Measurements from ENCODE around the gene KNCN.

The KNCN gene

GRCh38 chr1:46543761-46544560 lies 7.5 kb downstream of the KNCN start:
- no peak for DNase-seq (ENCODE audit: low spot score)

DNA sequence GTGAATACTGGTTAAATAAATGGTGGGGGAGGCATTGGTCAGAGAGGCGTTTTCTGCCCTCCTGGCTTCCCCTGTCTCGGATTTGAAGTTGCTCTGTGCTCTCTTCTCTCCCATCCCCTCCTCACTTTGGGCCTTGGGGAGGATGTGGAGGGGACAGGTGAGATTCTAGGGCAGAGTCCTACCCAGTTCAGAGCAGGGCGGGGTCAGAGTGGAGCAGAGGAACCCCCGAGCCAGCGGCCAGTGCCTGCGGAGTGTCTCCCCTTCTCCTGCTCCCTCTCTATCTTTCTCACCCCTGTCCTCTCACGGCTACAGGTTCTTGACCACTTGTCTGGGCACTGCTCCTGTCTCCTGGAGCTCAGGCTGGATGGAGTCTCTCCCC lies 8.1 kb downstream of the KNCN start:
- no peak for DNase-seq (ENCODE audit: low spot score)

DNA sequence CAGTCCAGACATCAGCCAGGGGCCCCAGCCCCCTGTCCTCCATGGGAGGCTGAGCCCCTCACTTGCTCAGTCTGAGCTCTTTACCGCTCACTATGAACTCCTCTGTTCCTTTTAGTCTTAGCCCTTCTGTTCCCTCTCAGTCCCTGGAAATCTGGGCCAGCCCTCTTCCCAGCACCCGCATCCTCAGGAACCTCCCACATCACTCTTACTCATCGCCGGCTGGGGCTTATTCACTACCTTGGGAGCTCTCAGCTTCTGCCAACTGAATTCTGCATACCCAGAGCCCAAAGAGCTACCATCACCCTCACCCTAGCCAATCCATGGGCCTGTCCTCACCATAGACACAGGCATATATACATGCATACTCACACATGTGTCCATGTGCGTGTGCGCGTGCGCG lies 11.5 kb downstream of the KNCN start:
- DNase-seq (ENCODE audit: low spot score) = peak; percentile 91

DNA sequence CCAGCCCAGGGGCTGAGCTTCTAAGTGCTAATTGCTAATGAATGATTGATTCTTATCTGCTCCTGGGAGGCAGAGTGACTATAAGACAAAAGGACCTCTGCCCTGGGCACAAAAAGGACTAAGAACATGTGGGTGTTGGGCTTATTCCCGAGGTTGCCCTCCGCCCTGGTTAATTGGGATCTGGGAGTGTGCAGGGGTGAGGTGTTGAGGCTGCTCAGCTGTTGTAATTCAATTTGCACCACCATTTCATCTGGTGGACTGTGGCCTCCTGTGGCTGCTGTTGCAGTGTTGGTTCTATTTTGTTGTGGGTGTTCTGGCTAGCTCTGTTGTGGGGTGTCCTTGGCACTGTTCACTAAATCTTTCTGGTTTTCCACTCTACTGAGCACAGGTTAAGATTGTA lies 13.3 kb downstream of the KNCN start:
- DNase-seq (ENCODE audit: low spot score) = no peak

DNA sequence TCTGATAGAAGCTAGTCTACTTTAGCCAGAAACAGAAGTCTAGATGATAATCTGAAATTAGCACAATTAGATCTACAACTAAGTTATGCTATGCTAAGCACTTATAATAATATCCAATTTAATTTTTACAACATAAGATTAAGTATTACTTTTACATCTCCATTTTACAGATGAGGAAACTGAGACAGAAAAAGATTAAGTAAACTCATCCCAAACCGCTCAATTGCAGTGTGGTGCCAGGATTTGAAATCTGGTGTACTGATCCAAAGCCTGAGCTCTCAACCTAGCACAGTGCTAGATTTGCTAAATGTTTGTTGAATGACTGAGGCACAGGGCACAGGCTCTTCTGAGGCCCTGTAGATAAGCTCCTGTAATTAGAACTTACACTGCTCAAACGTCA lies 13.8 kb downstream of the KNCN start:
- DNase-seq (ENCODE audit: low spot score) = no peak

GRCh38 chr1:46536527-46536926 lies 14.9 kb downstream of the KNCN start:
- no peak for DNase-seq (ENCODE audit: low spot score)

DNA sequence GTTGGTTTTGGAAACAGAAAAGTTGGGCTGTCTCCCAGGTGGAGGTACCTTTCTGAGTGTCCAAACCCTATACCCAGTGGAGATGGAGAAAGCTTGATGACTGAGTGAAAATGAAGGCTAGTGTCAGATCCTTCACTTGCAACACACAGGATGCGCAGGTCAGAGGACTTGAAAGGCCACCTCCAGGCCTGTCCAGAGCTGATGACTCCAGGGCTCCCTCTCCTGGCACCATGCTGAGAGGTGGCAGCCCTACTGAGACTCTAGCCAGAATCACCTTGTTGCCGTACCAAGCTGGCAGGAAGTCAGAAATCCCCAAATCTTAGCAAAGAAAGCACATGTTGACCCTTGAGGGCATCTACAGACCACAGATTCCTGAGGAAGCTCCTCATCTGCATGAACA lies 16.4 kb downstream of the KNCN start:
- no peak for DNase-seq (ENCODE audit: low spot score)

DNA sequence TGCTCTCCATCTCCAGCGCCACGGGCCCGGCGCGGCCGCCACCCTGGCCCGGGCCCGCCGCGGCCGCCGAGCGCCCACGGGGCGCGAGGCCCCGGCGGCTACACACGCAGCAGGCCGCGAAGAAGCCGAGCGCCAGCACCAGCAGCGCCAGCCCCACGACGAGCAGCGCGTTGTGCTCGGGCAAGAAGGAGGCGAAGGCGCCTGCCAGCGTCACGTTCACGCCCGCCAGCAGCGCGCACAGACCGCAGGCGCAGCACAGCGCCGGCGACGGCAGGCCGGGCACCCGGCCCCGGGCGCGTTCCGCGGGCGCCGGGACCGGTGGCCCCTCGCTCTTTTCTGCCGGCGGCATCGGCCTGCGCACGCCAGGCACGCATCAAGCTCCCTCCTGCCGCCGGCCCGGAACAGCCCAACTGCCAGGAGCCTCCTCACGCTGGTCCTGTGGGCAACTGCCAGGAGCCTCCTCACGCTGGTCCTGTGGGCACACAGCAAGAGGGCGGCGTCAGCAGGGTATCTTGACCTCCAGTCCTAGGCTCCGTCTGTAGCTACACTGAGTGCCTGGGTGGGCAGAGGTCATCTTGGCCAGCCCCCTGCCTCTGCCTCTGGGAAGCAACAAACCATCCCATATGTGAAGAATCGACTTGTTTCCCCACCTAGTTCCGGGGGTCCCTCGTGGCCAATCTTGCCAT lies 18.1 kb downstream of the KNCN start:
- DNase-seq (ENCODE audit: low spot score) = peak; percentile 74

DNA sequence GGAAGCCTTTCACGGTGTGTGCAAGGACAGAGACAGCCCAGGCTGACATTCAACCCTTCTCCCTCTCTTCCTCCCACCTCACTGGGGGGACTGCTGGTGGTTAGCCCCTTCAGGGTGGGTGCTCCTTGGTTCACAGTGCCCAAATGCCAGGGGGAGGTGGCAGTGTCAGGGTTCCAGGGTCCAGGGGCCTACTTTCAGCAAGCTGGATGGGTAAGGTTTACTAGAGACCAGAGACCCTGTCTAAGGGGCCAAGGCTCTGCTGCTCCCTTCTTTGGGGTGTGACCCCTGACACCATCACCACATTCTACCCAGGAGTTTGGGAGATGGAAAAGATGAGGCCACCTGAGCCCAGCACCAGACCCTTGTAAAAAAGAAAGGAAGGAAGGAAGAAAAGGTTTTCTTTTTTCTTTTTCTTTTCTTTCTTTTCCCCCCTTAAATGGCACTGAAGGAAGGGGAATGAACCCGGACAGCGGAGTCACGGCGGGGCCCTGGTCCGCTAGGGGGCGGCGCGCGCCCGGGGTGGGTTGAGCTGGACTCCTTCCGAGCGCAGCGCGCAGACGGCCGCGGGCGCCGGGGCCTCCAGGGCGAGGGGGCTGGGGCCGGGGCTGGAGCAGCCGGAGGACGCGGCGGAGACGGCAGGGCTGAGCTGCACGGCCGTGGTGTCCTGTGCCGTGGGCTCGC lies 18.8 kb downstream of the KNCN start:
- peak; percentile 91 for DNase-seq (ENCODE audit: low spot score)

GRCh38 chr1:46532095-46532494 lies 19.4 kb downstream of the KNCN start:
- DNase-seq (ENCODE audit: low spot score) = no peak

DNA sequence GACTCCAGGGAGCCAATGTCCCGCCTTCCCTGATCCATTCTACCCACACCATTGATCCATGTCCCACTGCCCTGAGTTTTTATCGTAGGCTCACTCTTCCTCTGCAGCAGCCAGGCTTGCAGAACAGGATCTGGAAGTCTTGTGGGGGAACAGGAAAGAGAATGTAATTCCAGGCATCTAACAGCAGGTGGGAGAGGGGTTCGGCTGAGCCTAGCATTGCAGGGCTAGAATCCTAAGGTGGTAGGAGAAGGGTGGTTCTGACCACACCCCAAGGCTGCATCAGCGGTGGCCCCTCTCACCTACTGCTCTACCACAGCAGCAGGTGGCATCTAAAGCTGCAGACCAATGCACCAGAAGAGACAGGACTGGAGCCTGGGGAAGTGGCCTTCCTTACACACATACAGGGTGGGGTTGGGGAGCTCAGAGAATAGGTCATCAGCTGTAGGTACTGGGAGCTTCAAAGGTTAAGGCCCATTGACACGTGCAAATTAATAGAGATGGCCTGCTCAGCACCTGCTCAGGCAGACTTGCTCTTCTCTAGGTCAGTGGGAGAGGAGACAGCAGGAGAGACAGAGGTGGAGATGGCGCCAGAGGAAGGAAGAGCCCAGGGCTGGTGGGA lies 20.5 kb downstream of the KNCN start:
- DNase-seq (ENCODE audit: low spot score) = no peak

DNA sequence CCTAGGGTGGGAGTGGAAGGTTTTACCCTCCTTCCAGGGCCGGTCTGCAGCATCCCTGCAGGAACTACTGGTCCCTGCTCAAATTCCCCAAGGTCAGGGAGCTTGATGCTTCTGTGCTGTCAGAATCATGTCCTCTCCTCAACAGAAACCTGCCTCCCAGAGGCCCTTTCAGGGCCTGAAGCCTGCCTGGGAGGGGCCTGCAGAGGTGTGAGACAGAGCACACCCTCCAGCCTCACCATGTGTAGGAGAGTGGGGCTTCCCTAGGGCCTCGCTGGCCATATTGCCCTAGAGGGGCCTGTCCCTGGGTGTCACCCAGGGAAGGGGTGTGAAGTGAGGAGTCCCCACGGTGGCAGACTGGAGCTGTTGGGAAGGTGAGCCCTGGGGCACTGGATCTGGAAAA lies 21.1 kb downstream of the KNCN start:
- DNase-seq (ENCODE audit: low spot score) = no peak

DNA sequence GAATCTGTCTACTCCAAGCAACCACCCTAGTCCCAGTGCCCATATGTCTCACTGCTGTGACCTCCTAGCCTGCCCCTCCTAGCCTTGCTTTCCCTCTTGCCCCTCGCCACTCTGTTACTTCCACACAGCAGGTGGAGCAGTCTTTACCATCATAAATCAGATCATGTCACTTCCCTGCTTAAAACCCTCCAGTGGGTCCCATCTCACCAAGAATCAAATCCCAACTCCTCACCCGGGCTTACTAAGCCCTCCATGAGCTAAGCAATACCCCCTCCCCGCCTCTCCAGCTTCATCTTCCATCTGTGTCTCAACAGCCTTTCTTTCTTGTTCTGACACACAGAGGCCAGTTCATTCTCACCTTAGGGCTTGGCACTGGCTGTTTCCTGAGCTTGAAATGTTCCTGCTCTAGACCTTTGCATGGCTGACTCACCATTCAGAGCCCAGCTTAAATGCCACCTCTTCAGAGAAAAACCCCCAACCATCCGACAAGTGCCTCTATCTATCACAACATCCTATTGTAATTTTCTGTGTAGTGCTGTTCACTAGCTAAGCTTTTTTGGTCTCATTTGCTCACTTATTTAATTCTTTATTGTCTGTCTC lies 22.3 kb downstream of the KNCN start:
- no peak for DNase-seq (ENCODE audit: low spot score)

DNA sequence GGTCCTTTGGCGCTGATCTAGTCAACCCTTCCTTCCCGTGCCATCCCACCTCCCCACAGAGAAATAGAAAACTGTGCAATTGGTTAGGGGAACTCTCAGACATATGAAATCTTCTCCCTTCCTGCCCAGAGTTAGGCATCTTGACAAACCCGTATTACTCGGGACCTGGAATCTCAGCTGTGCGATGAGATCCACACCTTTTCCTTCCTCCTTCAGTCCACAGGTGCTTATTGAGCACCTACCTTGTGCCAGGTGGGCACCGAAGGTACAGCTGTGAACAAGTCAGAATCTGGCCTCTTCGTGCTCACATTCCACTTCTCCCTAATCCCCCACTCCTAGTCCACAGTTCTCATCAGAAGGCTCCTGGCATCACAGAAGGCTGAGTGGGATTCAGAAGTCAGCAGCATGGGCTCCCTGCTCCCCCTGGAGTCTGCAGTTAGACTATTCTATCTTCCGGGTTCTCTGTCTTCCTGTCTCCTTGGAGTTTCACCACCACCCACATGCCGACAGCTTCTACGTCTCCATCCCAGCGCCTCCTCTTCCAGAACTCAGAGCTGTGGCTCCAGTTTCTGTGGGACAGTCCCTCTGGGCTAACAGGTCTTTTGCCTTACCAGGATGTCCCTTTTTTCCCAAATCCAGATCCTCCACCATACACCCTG lies 23.0 kb downstream of the KNCN start:
- DNase-seq (ENCODE audit: low spot score) = no peak

GRCh38 chr1:46527474-46528296 lies 23.8 kb downstream of the KNCN start:
- peak; percentile 89 for DNase-seq (ENCODE audit: low spot score)

- no peak for DNase-seq (ENCODE audit: low spot score)
Measured at GRCh38 chr1:46526691-46527291, 24.7 kb downstream of the KNCN start.

DNA sequence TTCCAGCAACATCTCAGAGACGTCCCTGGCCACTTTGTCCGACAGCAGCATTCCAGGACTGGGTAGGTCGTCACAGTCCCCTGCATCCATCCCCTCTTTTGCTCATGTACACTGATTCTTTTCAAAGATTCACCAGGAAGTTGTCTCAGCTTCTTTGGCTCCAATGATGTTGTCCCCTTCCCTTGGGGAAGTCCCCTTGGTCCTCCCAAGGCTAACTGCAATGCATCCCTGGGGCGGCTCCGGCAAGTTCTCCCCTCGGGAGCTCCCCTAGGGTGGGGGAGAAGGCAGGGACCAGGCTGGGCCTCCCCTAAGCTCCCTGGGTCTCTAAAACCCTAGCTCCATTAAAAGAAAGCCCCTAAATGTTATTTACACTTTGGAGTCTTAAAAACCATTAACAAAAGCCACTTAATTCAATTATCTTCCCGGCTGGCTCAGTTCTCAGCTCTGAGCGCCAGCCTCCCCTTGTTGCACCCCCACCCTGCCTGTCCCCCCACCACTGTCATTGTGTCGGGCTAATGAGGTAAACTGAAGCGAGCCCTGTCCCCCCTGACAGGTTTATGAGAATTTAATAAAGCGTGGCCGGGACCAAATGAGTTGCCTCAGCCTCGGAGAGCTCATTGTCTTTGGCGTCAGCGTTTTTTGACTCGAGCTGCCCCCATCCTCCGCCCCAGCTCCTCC lies 25.3 kb downstream of the KNCN start:
- no peak for DNase-seq (ENCODE audit: low spot score)

DNA sequence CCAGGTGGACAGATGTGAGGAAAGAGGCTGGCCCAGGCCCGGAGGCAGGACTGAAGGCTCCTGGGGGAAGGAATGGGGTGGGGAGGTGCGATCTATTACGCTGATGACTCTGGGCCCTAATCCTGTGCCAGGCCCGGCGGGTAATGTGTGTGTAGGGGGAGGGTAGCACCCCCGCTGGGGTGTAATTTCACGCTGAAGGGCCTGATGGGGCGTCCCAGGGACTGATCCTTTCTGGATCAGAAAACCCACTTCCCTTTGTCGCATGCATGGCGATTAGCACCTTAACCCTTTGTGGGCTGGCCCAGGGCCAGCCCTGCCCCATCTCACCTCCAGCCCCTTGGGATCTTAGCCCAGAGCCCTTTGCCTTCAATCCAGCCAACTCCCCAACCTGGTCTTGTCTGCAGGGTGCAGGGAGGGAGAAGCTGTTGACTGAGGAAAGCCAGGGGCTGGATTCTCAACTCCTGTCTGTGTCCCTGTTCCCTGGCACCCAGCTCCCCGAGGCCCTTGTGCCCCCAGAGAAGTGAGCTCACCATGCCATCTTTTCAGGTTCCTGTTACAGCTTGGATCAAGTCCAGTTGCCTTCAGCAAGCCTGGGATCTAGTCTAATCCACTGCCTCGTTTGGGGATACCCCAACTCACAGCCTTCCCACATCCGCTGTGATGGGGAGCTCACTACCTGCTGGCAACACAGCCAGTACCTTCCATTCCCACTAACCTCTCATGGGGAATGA lies 26.0 kb downstream of the KNCN start:
- DNase-seq (ENCODE audit: low spot score) = no peak

DNA sequence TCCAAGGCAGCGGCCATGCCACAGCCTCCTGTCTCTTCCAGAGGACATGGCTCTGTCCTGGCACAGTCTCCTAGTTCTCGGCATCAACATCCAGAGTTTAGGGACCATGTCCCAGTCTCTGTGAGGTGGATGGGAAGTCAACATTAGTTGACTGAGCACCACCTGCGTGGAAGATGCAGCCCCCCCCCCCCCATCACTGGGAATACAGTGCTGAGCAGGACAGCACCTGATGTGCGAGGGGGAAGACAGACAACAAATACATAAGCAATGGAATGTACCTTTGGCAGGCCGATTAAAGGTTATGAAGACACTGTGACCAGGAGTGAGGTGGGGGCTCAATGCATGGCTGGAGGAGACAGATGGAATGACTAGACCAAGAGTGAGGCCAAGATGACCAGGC lies 26.6 kb downstream of the KNCN start:
- DNase-seq (ENCODE audit: low spot score) = no peak

Data from AG08396 (cell line).